LoVo (cell line): ENCODE measurements around the gene PLA2G3.

Experiments used
- DNase-seq: peaks from one replicate; pipeline ENCODE4 v3.0.0-alpha.2; 2016; ENCODE audit warnings: low spot score

Gene PLA2G3

GRCh38 chr22:31144223-31144622 is 3.9 kb upstream of the PLA2G3 start:
- peak; percentile 52 for DNase-seq

DNA sequence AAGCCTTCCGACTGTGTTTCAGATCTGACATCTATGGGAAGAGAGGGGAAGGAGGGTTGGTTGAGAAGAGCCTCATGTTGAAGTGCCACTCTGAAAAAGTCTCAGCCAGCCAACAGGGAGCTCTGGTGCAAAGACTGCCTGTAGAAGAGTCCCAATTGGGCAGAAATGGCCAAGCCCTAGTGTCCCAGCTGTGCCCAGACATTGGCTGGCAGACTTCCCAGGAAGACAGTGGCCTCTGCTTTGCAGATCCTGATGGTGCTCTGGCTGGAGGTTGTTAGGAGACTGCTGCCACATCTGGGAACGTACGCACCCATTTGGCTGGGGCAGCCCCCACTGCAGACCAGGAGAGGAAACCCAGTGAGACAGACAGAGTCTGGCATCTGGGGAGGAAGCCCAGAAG is 3.2 kb upstream of the PLA2G3 start:
- DNase-seq, result no peak

DNA sequence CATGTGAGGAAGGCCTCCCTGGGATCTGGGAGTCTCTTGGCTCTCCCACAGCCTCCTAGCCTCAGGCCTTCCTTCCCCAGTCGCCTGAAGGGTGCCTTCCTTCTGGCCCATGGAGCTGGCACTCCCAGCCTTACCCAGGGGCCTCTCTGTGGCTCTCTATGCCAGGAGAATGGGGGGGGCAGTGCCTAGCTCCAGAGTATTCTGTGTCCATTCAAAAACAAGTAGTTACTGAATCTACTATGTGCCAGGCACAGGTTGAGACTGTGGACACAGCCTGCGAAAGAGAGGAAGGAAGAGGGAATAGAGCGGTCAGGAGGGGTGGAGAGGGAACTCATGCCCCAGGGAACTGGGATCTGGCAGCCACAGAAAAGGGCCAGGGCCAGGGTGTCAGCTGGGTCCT is 2.7 kb upstream of the PLA2G3 start:
- DNase-seq, result no peak

DNA sequence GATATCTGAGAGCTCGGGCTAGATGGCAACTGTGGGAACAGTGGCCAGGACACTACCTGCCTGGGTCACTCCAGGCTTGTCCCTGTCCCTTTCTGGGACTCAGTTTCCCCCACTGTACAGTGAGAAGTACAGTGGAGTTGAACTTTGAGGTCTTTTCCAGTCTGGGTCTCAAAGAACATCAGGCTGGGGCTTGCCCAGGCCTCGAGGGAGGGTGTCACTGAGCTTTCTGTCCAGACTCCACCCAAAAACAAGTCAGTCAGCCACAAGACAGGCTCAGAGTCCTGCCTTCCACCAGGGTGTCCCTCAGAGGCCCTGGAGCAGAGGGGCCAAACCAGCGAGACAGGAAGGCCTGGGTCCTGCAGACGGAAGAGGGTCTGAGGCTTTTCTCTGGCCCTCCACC is 2.0 kb upstream of the PLA2G3 start:
- DNase-seq, result no peak

GRCh38 chr22:31141551-31141950 is 1.2 kb upstream of the PLA2G3 start:
- no peak for DNase-seq

DNA sequence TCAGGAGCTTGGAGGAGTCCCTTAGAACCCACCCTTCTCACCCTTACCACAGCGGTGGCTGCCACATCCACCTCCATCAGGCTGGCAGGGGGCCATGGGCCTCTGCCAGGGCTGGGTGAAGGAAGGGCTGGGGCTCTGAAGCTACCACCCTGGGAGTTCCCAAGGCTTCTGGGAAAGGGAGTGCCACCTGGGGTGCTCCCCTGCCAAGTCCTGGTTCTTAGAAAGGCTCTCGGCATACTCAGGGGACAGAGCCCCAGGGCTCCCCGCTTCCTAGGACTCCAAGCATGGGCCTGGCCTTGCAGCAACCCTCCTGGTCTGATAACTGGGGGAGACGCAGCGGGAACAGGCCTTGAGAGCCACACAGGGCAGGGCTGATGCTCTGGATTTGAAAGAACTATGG is 438 bp upstream of the PLA2G3 start:
- DNase-seq, result no peak

- no peak for DNase-seq
Measured at GRCh38 chr22:31139066-31139465, 1.2 kb downstream of the PLA2G3 start.

GRCh38 chr22:31138126-31138525 is 2.2 kb downstream of the PLA2G3 start:
- DNase-seq, result no peak

- DNase-seq, result no peak
Measured at GRCh38 chr22:31137721-31138120, 2.6 kb downstream of the PLA2G3 start.

GRCh38 chr22:31136711-31137110 is 3.6 kb downstream of the PLA2G3 start:
- DNase-seq, result no peak

GRCh38 chr22:31136155-31136554 is 4.2 kb downstream of the PLA2G3 start:
- DNase-seq, result no peak

GRCh38 chr22:31135706-31136105 is 4.6 kb downstream of the PLA2G3 start:
- DNase-seq, result no peak

GRCh38 chr22:31134688-31135087 is 5.6 kb downstream of the PLA2G3 start:
- no peak for DNase-seq

GRCh38 chr22:31133911-31134310 is 6.4 kb downstream of the PLA2G3 start:
- no peak for DNase-seq

DNA sequence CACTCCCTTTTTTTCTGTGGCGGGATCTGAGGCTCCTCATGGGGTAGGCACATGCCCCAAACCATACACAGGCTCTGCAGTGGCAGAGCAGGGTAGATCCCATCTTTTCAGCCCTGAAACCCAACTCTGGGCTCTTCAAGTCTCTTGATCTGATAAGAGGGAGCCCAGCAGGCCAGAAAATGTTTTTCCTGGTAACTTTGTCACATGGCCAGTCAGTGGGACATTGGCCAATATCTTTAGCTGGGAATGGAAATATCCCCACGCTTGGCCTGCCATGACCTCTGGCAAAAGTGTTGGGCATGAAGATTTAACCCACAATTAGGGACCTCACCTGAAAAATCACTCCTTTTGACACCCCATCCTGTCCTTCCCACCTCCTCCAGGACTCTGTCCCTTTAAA is 9.4 kb downstream of the PLA2G3 start:
- DNase-seq, result no peak

- DNase-seq, result no peak
Measured at GRCh38 chr22:31128156-31128555, 12.2 kb downstream of the PLA2G3 start.

GRCh38 chr22:31127181-31127772 is 13.0 kb downstream of the PLA2G3 start:
- no peak for DNase-seq

DNA sequence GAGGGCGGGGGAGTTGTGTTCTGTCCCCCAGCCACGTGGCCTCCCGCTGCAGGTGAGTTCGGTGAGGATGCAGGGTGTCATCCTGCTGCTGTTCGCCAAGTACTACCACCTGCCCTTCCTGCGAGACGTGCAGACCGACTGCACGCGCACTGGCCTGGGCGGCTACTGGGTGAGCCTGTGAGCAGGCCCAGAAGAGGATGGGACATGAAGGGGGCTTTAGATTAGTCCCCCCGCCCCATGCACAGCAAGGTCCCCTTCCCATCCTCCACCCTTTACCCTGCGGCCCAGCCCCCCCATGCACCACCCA is 13.5 kb downstream of the PLA2G3 start:
- DNase-seq, result no peak

- no peak for DNase-seq
Measured at GRCh38 chr22:31126128-31126868, 14.0 kb downstream of the PLA2G3 start.

- no peak for DNase-seq
Measured at GRCh38 chr22:31125521-31126117, 14.7 kb downstream of the PLA2G3 start.

GRCh38 chr22:31124811-31125465 is 15.4 kb downstream of the PLA2G3 start:
- DNase-seq, result no peak

GRCh38 chr22:31124290-31124689 is 16.0 kb downstream of the PLA2G3 start:
- no peak for DNase-seq

DNA sequence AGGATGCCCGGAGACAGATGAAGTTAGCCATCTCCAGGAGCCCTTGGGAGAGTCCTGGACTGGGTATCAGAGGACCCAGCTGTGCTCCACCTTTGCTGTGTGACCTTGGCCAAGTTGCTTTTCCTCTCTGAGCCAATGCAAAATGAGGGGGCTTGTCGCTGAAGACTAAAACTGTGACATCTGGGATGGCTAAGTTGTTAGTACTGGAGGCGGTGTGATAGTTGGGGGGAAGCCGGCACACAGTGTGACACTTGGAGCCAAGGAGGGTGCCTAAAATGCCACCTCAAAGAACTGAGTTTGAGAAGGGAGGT is 17.1 kb downstream of the PLA2G3 start:
- DNase-seq, result no peak
